Choroid plexus epithelial cell (primary cell): ENCODE results near the gene PPM1L.

Source experiments
- DNase-seq: peaks from one replicate; pipeline ENCODE4 v3.0.0-alpha.2; 2010; ENCODE audit warnings: low read depth
- H3K4me3 ChIP-seq: 2 replicates; pipeline ENCODE4 v1.5.1; 2011; ENCODE audit warnings: low read depth, mild to moderate bottlenecking, control low read depth, low read length, moderate library complexity
- TF ChIP-seq, protein P1 (sequence below): conservative IDR thresholded peaks from 2 replicates; pipeline ENCODE4 v1.5.1; 2011; ENCODE audit warnings: low read depth, mild to moderate bottlenecking, control low read depth, inconsistent platforms, low read length, moderate library complexity

Gene PPM1L

DNA sequence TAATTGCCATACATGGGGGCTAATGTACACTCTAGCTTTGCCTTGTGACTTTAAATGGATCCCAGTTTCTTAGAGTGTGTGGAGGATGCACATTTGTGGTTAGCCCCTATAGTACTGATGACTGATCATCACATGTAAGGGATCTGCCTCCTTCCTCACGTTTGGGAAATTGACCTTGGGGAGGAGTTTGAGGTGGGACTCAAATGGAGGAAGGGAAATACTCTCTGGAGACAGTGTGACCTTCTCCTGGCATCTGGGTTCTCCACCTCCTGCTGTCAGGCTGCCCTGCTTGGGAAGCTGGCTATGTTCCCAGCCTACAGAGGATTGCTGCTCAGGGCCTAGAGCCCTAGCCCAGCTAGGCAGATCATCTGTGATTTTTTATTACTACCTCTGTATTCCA is 48.7 kb downstream of the PPM1L start:
- TF ChIP-seq, protein P1, sequence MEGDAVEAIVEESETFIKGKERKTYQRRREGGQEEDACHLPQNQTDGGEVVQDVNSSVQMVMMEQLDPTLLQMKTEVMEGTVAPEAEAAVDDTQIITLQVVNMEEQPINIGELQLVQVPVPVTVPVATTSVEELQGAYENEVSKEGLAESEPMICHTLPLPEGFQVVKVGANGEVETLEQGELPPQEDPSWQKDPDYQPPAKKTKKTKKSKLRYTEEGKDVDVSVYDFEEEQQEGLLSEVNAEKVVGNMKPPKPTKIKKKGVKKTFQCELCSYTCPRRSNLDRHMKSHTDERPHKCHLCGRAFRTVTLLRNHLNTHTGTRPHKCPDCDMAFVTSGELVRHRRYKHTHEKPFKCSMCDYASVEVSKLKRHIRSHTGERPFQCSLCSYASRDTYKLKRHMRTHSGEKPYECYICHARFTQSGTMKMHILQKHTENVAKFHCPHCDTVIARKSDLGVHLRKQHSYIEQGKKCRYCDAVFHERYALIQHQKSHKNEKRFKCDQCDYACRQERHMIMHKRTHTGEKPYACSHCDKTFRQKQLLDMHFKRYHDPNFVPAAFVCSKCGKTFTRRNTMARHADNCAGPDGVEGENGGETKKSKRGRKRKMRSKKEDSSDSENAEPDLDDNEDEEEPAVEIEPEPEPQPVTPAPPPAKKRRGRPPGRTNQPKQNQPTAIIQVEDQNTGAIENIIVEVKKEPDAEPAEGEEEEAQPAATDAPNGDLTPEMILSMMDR = no peak
- no peak overlapping the region for H3K4me3 ChIP-seq
- peak; percentile 33 for DNase-seq

DNA sequence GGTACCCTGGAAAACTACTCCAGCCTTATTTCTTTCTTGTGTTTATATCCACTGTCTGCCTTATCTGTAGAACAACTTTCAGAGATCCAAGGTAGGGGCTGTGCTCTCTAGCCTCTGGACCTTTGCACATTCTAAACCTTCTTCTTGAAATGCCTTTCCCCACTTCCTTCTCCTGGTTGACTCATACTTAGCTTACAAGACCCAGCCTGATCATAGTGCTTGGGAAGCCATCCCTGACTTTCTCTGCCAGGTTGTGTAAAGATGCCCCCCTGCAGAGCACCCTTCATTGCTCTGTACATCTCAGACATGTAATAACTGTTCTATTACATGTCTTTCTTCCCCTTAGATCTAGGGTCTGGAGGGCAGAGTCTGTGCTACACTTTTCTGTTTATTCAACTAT is 50.1 kb downstream of the PPM1L start:
- TF ChIP-seq, protein P1 = no peak
- no peak overlapping the region for H3K4me3 ChIP-seq
- no peak for DNase-seq

DNA sequence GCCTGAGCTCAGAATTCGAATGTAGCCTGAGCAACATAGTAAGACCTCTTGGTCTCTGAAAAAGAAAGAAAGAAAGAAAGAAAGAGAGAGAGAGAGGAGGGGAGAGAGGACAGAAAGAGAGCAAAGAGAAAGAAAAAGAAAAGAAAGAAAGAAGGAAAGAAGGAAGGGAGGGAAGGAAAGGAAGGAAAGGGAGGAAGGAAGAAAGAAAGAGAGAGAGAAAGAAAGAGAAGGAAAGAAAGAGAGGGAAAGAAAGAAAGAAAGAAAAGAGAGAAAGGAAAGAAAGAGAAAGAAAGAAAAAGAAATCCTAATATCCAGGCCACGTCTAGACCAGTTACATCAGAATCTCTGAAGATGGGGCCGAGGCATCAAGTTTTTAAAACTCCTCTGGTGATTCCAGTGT is 50.7 kb downstream of the PPM1L start:
- no peak for DNase-seq
- no peak overlapping the region for H3K4me3 ChIP-seq
- TF ChIP-seq, protein P1 = no peak

DNA sequence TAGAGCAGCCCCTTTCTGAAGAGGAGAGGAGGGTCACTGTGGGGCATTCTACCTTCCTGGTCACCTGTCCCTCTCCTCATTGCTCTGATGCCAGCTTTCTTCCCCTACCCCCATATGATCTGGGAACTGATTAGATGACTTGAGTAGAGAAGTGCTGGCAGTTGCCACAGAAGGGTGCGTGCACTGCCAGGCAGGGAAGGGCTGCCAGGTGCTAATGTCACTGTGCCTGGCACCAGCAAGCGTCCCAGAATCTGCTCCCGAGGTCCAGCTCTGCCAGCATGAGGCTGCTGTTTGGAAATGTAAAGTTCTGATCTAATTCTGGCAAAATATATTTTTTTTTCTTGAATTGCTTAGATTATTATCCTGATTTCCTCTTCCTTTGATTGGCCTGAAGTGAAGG is 52.8 kb downstream of the PPM1L start:
- no peak overlapping the region for H3K4me3 ChIP-seq
- TF ChIP-seq, protein P1 = no peak
- DNase-seq = no peak

DNA sequence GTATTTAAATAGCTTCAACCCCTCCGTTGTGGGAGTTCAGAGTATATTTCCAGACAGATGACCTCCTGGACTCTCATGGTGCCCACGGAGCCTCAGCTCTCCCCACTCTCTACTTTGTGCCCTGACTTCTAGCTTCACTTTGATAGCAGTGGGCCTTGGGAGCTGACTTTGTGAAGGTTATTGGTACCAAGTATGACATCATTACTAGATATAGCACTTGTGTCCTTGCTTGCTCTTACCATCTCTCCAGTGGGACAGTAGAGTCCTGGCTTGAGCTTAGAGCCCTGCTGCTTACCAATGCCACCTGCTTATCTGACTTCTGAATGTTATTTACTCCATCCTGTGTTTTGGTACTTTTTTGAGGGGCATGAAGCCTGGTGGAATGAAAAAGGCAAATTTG is 53.4 kb downstream of the PPM1L start:
- DNase-seq = no peak
- no peak overlapping the region for H3K4me3 ChIP-seq
- TF ChIP-seq, protein P1 = no peak

DNA sequence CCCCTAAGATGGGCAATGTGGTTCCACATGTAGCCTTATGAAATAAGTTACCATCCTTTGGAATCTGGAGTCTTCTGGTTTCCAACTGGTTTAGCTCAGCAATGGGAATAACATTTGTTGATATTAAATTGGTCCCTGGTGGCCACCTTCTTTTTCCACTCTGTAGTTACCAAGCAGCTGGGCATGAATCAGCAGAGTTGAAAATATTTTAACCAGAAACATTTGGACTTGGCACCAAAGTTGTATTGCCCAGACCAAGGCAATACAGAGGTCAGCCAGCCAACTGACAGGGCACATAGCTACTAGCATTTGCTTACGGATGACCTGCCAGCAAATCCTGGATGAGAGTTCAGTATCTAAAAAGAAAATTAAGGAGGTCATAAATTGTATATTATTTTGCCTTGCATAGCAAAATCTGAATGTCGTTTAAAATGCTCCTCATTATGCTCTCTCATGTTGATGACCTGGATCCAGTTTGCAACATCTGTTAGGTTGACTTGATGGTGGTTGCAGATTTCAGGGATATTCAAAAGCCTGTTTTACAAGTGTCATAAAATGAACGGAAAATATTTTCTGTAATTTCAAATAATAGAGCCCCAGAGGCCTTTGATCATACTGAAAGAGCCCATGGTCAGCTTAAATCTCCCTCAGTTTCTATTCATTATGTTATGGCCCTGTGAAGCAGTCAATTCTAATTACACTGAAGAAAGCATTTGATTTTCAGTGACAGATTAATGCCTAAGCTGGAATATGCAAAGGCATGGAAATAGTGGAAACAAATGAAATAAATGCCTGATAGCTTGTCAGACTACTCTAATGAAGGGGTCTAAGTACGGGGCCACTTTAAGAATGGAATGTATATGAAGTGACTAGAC is 54.6 kb downstream of the PPM1L start:
- no peak overlapping the region for H3K4me3 ChIP-seq
- TF ChIP-seq, protein P1 = no peak
- DNase-seq = no peak

DNA sequence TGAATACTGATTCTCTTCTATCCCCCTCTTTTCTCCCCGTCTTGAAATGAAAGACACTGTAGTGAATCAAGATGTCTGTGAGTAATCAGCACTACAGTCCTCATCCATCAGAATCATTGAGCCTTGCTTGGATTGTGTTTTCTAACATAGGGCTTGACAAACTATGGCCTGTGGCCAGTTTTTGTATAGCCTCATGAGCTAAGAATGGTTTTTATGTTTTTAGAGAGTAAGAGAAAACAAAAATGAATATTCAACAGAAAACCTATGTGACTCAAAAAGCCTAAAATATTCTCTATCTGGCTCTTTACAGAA is 55.2 kb downstream of the PPM1L start:
- TF ChIP-seq, protein P1 = no peak
- DNase-seq = no peak
- no peak overlapping the region for H3K4me3 ChIP-seq
